SU-DHL-6 (cell line): Measurements from ENCODE around the gene FAM114A1.

Experiments used
- H2AFZ ChIP-seq: fragments of 200-600 bp; sonication (generic); 2 replicates; pipeline ENCODE4 v1.6.1; 2014; ENCODE audit warnings: low read depth, mild to moderate bottlenecking, moderate library complexity, mixed read lengths, antibody characterized with exemption, low read length; ENCODE audit not compliant: severe bottlenecking
- H3F3A ChIP-seq: fragments of 200-600 bp; shearing (Covaris generic); 2 replicates; pipeline ENCODE4 v1.6.0; 2016; ENCODE audit warnings: antibody characterized with exemption, mild to moderate bottlenecking; ENCODE audit not compliant: insufficient read depth
- H3K27ac ChIP-seq: fragments of 200-600 bp; sonication (generic); 2 replicates; pipeline ENCODE4 v1.5.1; 2016; ENCODE audit warnings: low read depth, mild to moderate bottlenecking, low read length, moderate library complexity, mixed read lengths
- H3K27me3 ChIP-seq: fragments of 200-600 bp; sonication (generic), shearing (Covaris generic); 2 replicates; pipeline ENCODE4 v1.6.0; 2014; ENCODE audit warnings: mild to moderate bottlenecking, low read length
- H3K36me3 ChIP-seq: fragments of 200-600 bp; sonication (generic); 2 replicates; pipeline ENCODE4 v1.6.1; 2014; ENCODE audit warnings: mild to moderate bottlenecking, low read length, mixed read lengths
- H3K4me2 ChIP-seq: fragments of 300-600, 200-600 bp; shearing (Covaris generic), sonication (generic); 2 replicates; pipeline ENCODE4 v1.6.0; 2014; ENCODE audit warnings: low read length, low read depth, mild to moderate bottlenecking; ENCODE audit not compliant: poor library complexity, severe bottlenecking
- H3K4me3 ChIP-seq: fragments of 200-600 bp; sonication (generic); 2 replicates; pipeline ENCODE4 v1.5.1; 2014; ENCODE audit warnings: antibody characterized with exemption, low read length, mild to moderate bottlenecking, mixed read lengths; ENCODE audit not compliant: insufficient read depth, poor library complexity, severe bottlenecking
- H3K79me2 ChIP-seq: fragments of 200-600 bp; sonication (generic); 2 replicates; pipeline ENCODE4 v1.6.1; 2014; ENCODE audit warnings: mild to moderate bottlenecking, low read length, moderate library complexity; ENCODE audit not compliant: insufficient read depth
- H3K9ac ChIP-seq: fragments of 200-600 bp; sonication (generic); 2 replicates; pipeline ENCODE4 v1.7.0; 2014; ENCODE audit warnings: mild to moderate bottlenecking, low read length
- H3K9me2 ChIP-seq: fragments of 200-600 bp; sonication (generic); replicated peaks from 2 replicates; pipeline ENCODE4 v1.6.1; 2014; ENCODE audit warnings: low read length; ENCODE audit not compliant: insufficient read depth
- H3K9me3 ChIP-seq: fragments of 200-600 bp; sonication (generic); 2 replicates; pipeline ENCODE4 v1.6.1; 2014; ENCODE audit warnings: low read length, mixed read lengths; ENCODE audit not compliant: insufficient read depth
- H4K20me1 ChIP-seq: fragments of 200-600 bp; sonication (generic); 2 replicates; pipeline ENCODE4 v1.6.1; 2014; ENCODE audit warnings: low read depth, mild to moderate bottlenecking, antibody characterized with exemption, low read length, moderate library complexity, mixed read lengths
- CTCF ChIP-seq: fragments of 200-600 bp; sonication (generic); IDR thresholded peaks from one replicate; pipeline ENCODE4 v1.5.1; 2017; ENCODE audit warnings: antibody characterized with exemption, mild to moderate bottlenecking, low read length, moderate library complexity; ENCODE audit not compliant: insufficient read depth, poor library complexity, severe bottlenecking
- EZH2phosphoT487 ChIP-seq: fragments of 200-600 bp; sonication (generic), shearing (Covaris generic); conservative IDR thresholded peaks from 2 replicates; pipeline ENCODE4 v1.6.1; 2018; ENCODE audit warnings: mild to moderate bottlenecking, antibody characterized with exemption, low read length, moderate library complexity, mixed read lengths

The FAM114A1 gene

DNA sequence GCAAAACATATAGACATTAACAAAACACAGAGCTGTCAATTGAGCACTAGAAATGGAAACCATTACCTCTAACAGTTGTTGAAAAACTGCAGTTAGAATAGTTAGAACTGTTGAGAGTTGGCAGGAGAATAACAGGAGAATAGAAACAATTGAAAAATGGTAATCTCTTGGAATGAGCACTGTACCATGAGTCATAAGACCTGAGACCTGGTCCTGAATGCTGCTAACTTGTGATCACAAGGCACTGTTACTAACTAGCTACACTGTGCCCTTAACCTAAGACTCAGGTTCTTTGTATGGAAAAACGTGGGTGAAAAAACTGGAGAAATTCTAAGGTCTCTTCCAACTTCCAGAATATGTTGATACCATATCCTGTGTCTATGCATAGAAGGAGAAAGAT is 29.3 kb downstream of the FAM114A1 start:
- no peaks in the 10 kb centered on the region for H3K79me2 ChIP-seq
- H3K27ac ChIP-seq = no peak overlapping the region
- no peaks in the 10 kb centered on the region for H3K36me3 ChIP-seq
- no peaks in the 10 kb centered on the region for H3K27me3 ChIP-seq
- no peak overlapping the region for H3K9ac ChIP-seq
- H3K4me2 ChIP-seq = no peak overlapping the region
- H3K9me2 ChIP-seq = no peaks in the 10 kb centered on the region
- H2AFZ ChIP-seq = no peak overlapping the region
- no peaks in the 10 kb centered on the region for H4K20me1 ChIP-seq
- no peaks in the 10 kb centered on the region for H3F3A ChIP-seq
- H3K9me3 ChIP-seq = no peaks in the 10 kb centered on the region
- no peak overlapping the region for H3K4me3 ChIP-seq
- no peak for TF ChIP-seq CTCF
- no peak for TF ChIP-seq EZH2phosphoT487

DNA sequence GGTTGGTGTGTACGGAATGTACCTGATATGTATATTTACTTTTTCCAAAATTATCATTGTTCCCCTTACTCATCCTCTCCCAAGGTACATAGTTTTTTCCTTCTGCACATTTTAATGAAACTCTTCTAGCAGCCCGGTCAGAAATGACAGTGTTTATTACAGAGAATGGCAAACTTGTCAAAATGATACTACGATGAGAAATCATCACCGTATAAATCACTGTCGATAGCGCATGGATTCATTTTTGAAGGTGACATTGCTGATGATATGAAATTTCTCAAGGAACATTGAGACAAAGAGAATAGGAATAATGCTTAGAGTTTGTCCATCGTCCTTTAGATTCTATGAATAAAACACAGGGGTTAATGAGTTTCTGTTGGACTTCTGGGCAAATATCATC is 30.6 kb downstream of the FAM114A1 start:
- TF ChIP-seq CTCF (no peak), EZH2phosphoT487 (no peak)
- no peaks in the 10 kb centered on the region for H3K79me2 ChIP-seq
- no peak overlapping the region for H2AFZ ChIP-seq
- H3K27ac ChIP-seq = no peak overlapping the region
- H3K27me3 ChIP-seq = no peaks in the 10 kb centered on the region
- no peaks in the 10 kb centered on the region for H4K20me1 ChIP-seq
- no peaks in the 10 kb centered on the region for H3F3A ChIP-seq
- H3K9me2 ChIP-seq = no peaks in the 10 kb centered on the region
- H3K9me3 ChIP-seq = no peaks in the 10 kb centered on the region
- no peak overlapping the region for H3K9ac ChIP-seq
- H3K36me3 ChIP-seq = no peaks in the 10 kb centered on the region
- no peak overlapping the region for H3K4me2 ChIP-seq
- H3K4me3 ChIP-seq = no peak overlapping the region

- no peaks in the 10 kb centered on the region for H3K9me3 ChIP-seq
- H3K36me3 ChIP-seq = no peaks in the 10 kb centered on the region
- H3K79me2 ChIP-seq = no peaks in the 10 kb centered on the region
- H3K4me3 ChIP-seq = no peak overlapping the region
- no peak overlapping the region for H3K9ac ChIP-seq
- no peak overlapping the region for H2AFZ ChIP-seq
- no peaks in the 10 kb centered on the region for H4K20me1 ChIP-seq
- no peak overlapping the region for H3K4me2 ChIP-seq
- H3F3A ChIP-seq = no peaks in the 10 kb centered on the region
- H3K27ac ChIP-seq = no peak overlapping the region
- no peak for TF ChIP-seq CTCF
- no peak for TF ChIP-seq EZH2phosphoT487
- no peaks in the 10 kb centered on the region for H3K27me3 ChIP-seq
- no peaks in the 10 kb centered on the region for H3K9me2 ChIP-seq
These were observed 34.6 kb downstream of the FAM114A1 start for GRCh38 chr4:38902221-38902620.

GRCh38 chr4:38902695-38903094 is 35.1 kb downstream of the FAM114A1 start:
- Histone ChIP-seq H3K36me3 (no peaks in the 10 kb centered on the region), H3K4me3 (no peak overlapping the region), H3F3A (no peaks in the 10 kb centered on the region), H2AFZ (no peak overlapping the region), H3K4me2 (no peak overlapping the region), H3K9me3 (no peaks in the 10 kb centered on the region), H3K9ac (no peak overlapping the region), H3K27ac (no peak overlapping the region), H4K20me1 (no peaks in the 10 kb centered on the region), H3K9me2 (no peaks in the 10 kb centered on the region), H3K27me3 (no peaks in the 10 kb centered on the region), H3K79me2 (no peaks in the 10 kb centered on the region)
- TF ChIP-seq CTCF (no peak), EZH2phosphoT487 (no peak)
